Ascending aorta (tissue), 2 donors: ENCODE results near the gene SMTNL2. TPM values are rescaled to one million over a fixed set of nuclear protein-coding genes. Genes with fewer than 3 reads are reported as not detected.
"Not testable (repeated sequence)": the region's sequence is repeated elsewhere in the genome, so short reads cannot be mapped to it uniquely, and the experiment has no call there.

ENCODE experiments used
- DNase-seq, 2 donors: peaks; one replicate each; pipeline ENCODE4 v3.0.0-alpha.2; 2019; ENCODE audit warnings: low spot score in 2 of 2
- H3K27ac ChIP-seq, 2 donors: fragments of 200-600 bp; sonication (generic); one replicate each; pipeline ENCODE4 v1.5.1; 2016 to 2017; ENCODE audit warnings: mild to moderate bottlenecking in 1 of 2
- H3K27me3 ChIP-seq: fragments of 200-600 bp; sonication (generic); one replicate; pipeline ENCODE4 v1.5.1; 2017
- H3K36me3 ChIP-seq, 2 donors: fragments of 200-600 bp; sonication (generic); one replicate each; pipeline ENCODE4 v1.5.1; 2016
- H3K4me1 ChIP-seq, 2 donors: fragments of 200-600 bp; sonication (generic); one replicate each; pipeline ENCODE4 v1.5.1; 2016 to 2017; ENCODE audit warnings: mild to moderate bottlenecking in 1 of 2
- H3K4me3 ChIP-seq, 2 donors: fragments of 200-600 bp; sonication (generic); one replicate each; pipeline ENCODE4 v1.5.1; 2016 to 2017; ENCODE audit warnings: mild to moderate bottlenecking in 1 of 2
- H3K9me3 ChIP-seq, 2 donors: fragments of 200-600 bp; sonication (generic); one replicate each; pipeline ENCODE4 v1.5.1; 2016
- intact Hi-C: fragments of 100-400 bp; cut with DNase I; formaldehyde crosslinking; loops from one replicate; pipeline ENCODE4 v1.15.1; 2023
- total RNA-seq: library from RNA; depleted of rRNA; stranded (reverse); fragments of >200 nt; gene quantifications from one replicate; pipeline ENCODE4 v1.1.0, GENCODE V29; 2016
- TF ChIP-seq, protein P1 (sequence below), 3 experiments: fragments of 200-600 bp in 2 of 3; fragments of 450-650 bp in 1 of 3; sonication (generic) in 2 of 3; IDR thresholded peaks; one replicate each; pipeline ENCODE4 v1.5.1; 2016 to 2019; ENCODE audit warnings: antibody characterized with exemption in 3 of 3, mild to moderate bottlenecking in 1 of 3, moderate library complexity in 1 of 3

SMTNL2 gene
- total RNA-seq, 1 donor from 2014 or later = 15.6 TPM

- Histone ChIP-seq H3K27ac (no peak overlapping the region), H3K4me3 (no peak overlapping the region), H3K27me3 (no peaks in the 10 kb centered on the region), H3K9me3 (no peaks in the 10 kb centered on the region), H3K4me1 (no peaks in the 10 kb centered on the region), H3K36me3 (no peaks in the 10 kb centered on the region)
- intact Hi-C loops = no loop called here
- TF ChIP-seq, protein P1, sequence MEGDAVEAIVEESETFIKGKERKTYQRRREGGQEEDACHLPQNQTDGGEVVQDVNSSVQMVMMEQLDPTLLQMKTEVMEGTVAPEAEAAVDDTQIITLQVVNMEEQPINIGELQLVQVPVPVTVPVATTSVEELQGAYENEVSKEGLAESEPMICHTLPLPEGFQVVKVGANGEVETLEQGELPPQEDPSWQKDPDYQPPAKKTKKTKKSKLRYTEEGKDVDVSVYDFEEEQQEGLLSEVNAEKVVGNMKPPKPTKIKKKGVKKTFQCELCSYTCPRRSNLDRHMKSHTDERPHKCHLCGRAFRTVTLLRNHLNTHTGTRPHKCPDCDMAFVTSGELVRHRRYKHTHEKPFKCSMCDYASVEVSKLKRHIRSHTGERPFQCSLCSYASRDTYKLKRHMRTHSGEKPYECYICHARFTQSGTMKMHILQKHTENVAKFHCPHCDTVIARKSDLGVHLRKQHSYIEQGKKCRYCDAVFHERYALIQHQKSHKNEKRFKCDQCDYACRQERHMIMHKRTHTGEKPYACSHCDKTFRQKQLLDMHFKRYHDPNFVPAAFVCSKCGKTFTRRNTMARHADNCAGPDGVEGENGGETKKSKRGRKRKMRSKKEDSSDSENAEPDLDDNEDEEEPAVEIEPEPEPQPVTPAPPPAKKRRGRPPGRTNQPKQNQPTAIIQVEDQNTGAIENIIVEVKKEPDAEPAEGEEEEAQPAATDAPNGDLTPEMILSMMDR (IDR thresholded peaks at IDR 0.05) = peak in 1 of 3 experiments; percentile 17
- no peak for DNase-seq
These were observed 10.8 kb downstream of the SMTNL2 start for GRCh38 chr17:4594931-4595684.

GRCh38 chr17:4595685-4596342, 11.5 kb downstream of the SMTNL2 start:
- H3K9me3 ChIP-seq, H3K4me1 ChIP-seq, H3K36me3 ChIP-seq, H3K27me3 ChIP-seq, DNase-seq, intact Hi-C loops, H3K4me3 ChIP-seq, H3K27ac ChIP-seq: not testable (repeated sequence)

GRCh38 chr17:4596636-4597380, 12.5 kb downstream of the SMTNL2 start:
- Histone ChIP-seq H3K27ac (no peak overlapping the region), H3K36me3 (no peaks in the 10 kb centered on the region), H3K4me3 (no peak overlapping the region), H3K4me1 (no peaks in the 10 kb centered on the region), H3K9me3 (no peaks in the 10 kb centered on the region), H3K27me3 (no peaks in the 10 kb centered on the region)
- TF ChIP-seq, protein P1 (IDR thresholded peaks at IDR 0.05) = no peak
- DNase-seq = no peak
- intact Hi-C loops = no loop called here

GRCh38 chr17:4597975-4598374, 13.6 kb downstream of the SMTNL2 start:
- intact Hi-C loops = no loop called here

GRCh38 chr17:4598776-4599504, 14.6 kb downstream of the SMTNL2 start:
- TF ChIP-seq, protein P1 (IDR thresholded peaks at IDR 0.05) = no peak
- H3K4me1 ChIP-seq = no peaks in the 10 kb centered on the region
- DNase-seq = no peak
- no peaks in the 10 kb centered on the region for H3K27me3 ChIP-seq
- H3K9me3 ChIP-seq = no peaks in the 10 kb centered on the region
- H3K27ac ChIP-seq = no peak overlapping the region
- H3K36me3 ChIP-seq = no peaks in the 10 kb centered on the region
- no peak overlapping the region for H3K4me3 ChIP-seq
- intact Hi-C loops = no loop called here

More at GRCh38 chr17:4597975-4598374, 13.6 kb downstream of the SMTNL2 start:
- H3K4me3 ChIP-seq = no peak overlapping the region
- H3K36me3 ChIP-seq = no peaks in the 10 kb centered on the region
- no peaks in the 10 kb centered on the region for H3K4me1 ChIP-seq
- DNase-seq = no peak
- no peaks in the 10 kb centered on the region for H3K9me3 ChIP-seq
- H3K27me3 ChIP-seq = no peaks in the 10 kb centered on the region
- H3K27ac ChIP-seq = no peak overlapping the region
- TF ChIP-seq, protein P1 (IDR thresholded peaks at IDR 0.05) = no peak
